ENCODE measurements around the gene VPS18.

DNA sequence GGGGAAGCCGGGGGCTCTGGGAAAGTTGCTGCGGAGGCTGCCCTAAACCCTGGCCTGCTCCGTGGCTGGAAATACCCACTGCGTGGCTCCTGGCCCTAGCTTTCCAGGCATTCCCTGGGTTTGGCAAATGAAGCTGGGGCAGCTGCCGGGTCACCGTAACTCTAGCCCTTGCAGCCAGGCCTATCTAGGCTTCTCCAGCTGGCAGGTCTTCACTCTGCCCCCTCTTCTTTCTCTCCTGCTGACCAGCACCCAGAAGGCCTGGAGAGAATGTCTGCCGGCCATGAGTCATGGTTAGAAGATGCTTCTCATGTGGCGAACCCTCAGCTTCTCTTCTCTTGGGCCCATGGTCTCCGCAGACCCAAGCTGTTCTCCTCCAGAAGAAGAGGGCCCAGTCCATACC, 29.3 kb downstream of the VPS18 start:
- TF ChIP-seq MAX (IDR thresholded peaks at IDR 0.05; ENCODE audit: low read depth, low read length) (no peak), CTCF (IDR thresholded peaks at IDR 0.05; ENCODE audit: low read depth, low read length) (no peak)
